ENCODE results near the gene EMB.
"Not testable (repeated sequence)": the region's sequence is repeated elsewhere in the genome, so short reads cannot be mapped to it uniquely, and the experiment has no call there.

The EMB gene

GRCh38 chr5:50421184-50421950, 19.7 kb downstream of the EMB start:
- DNase-seq = not testable (repeated sequence)

GRCh38 chr5:50420343-50420935, 20.6 kb downstream of the EMB start:
- DNase-seq = no peak

- DNase-seq = not testable (repeated sequence)
Observed at GRCh38 chr5:50419656-50420055, 21.4 kb downstream of the EMB start.

- not testable (repeated sequence) for DNase-seq
Observed at GRCh38 chr5:50416637-50417036, 24.5 kb downstream of the EMB start.

GRCh38 chr5:50415912-50416311, 25.2 kb downstream of the EMB start:
- DNase-seq = no peak

GRCh38 chr5:50410932-50411331, 30.2 kb downstream of the EMB start:
- DNase-seq = not testable (repeated sequence)

- DNase-seq = no peak
Observed at GRCh38 chr5:50406877-50407276, 34.2 kb downstream of the EMB start.

- no peak for DNase-seq
Observed at GRCh38 chr5:50401336-50401735, 39.8 kb downstream of the EMB start.

GRCh38 chr5:50393925-50394609, 47.0 kb downstream of the EMB start:
- not testable (repeated sequence) for DNase-seq

GRCh38 chr5:50392289-50392688, 48.8 kb downstream of the EMB start:
- DNase-seq = not testable (repeated sequence)

GRCh38 chr5:50384381-50384780, 56.7 kb downstream of the EMB start:
- DNase-seq = not testable (repeated sequence)

- DNase-seq = not testable (repeated sequence)
Observed at GRCh38 chr5:50376696-50377095, 64.4 kb downstream of the EMB start.

GRCh38 chr5:50369287-50370033, 71.6 kb downstream of the EMB start:
- not testable (repeated sequence) for DNase-seq

- no peak for DNase-seq
Observed at GRCh38 chr5:50365426-50366251, 75.4 kb downstream of the EMB start.

- DNase-seq = not testable (repeated sequence)
Observed at GRCh38 chr5:50364535-50365309, 76.4 kb downstream of the EMB start.

- no peak for DNase-seq
Observed at GRCh38 chr5:50359187-50359586, 81.9 kb downstream of the EMB start.

- DNase-seq = no peak
Observed at GRCh38 chr5:50352382-50352781, 88.7 kb downstream of the EMB start.

Data from T1000 (cell line).